MM.1S (cell line): Measurements from ENCODE around the gene GFI1.
A peak's percentile ranks its signal among the peaks of the same experiment; 100 is the strongest.

Experiments
- DNase-seq: peaks from one replicate; pipeline ENCODE4 v3.0.0-alpha.2; 2015
- H2AFZ ChIP-seq: fragments of 300-600 bp; sonication (generic); 2 replicates; pipeline ENCODE4 v1.6.0; 2016; ENCODE audit warnings: antibody characterized with exemption, low read length
- H3F3A ChIP-seq: fragments of 300-600 bp; sonication (generic); 2 replicates; pipeline ENCODE4 v1.6.1; 2016; ENCODE audit warnings: mild to moderate bottlenecking, antibody characterized with exemption, low read length, moderate library complexity, mixed read lengths; ENCODE audit not compliant: insufficient read depth
- H3K27ac ChIP-seq: fragments of 300-600 bp; sonication (generic); 2 replicates; pipeline ENCODE4 v1.5.1; 2016; ENCODE audit warnings: mild to moderate bottlenecking, low read length
- H3K27me3 ChIP-seq: fragments of 300-600 bp; sonication (generic); replicated peaks from 2 replicates; pipeline ENCODE4 v1.6.0; 2016; ENCODE audit warnings: low read length; ENCODE audit not compliant: insufficient read depth
- H3K36me3 ChIP-seq: fragments of 300-600 bp; sonication (generic); replicated peaks from 2 replicates; pipeline ENCODE4 v1.6.1; 2016; ENCODE audit warnings: mild to moderate bottlenecking, low read length, mixed read lengths; ENCODE audit not compliant: insufficient read depth
- H3K4me1 ChIP-seq: fragments of 300-600 bp; sonication (generic); 2 replicates; pipeline ENCODE4 v1.6.1; 2016; ENCODE audit warnings: low read length, mixed read lengths
- H3K4me2 ChIP-seq: fragments of 300-600 bp; sonication (generic); 2 replicates; pipeline ENCODE4 v1.6.0; 2016; ENCODE audit warnings: low read depth, low read length
- H3K4me3 ChIP-seq: fragments of 300-600 bp; sonication (generic); 2 replicates; pipeline ENCODE4 v1.5.1; 2016; ENCODE audit warnings: low read length, mixed read lengths
- H3K79me2 ChIP-seq: fragments of 300-600 bp; sonication (generic); 2 replicates; pipeline ENCODE4 v1.6.1; 2016; ENCODE audit warnings: mixed run types, low read length, mixed read lengths
- H3K9ac ChIP-seq: fragments of 300-600 bp; sonication (generic); 2 replicates; pipeline ENCODE4 v1.6.1; 2016; ENCODE audit warnings: low read length, mixed read lengths
- H3K9me2 ChIP-seq: fragments of 300-600 bp; sonication (generic); replicated peaks from 2 replicates; pipeline ENCODE4 v1.6.1; 2016; ENCODE audit warnings: mild to moderate bottlenecking, low read length, mixed read lengths; ENCODE audit not compliant: insufficient read depth
- H3K9me3 ChIP-seq: fragments of 300-600 bp; sonication (generic); replicated peaks from 2 replicates; pipeline ENCODE4 v1.6.1; 2016; ENCODE audit warnings: mild to moderate bottlenecking, low read length, mixed read lengths; ENCODE audit not compliant: insufficient read depth
- H4K20me1 ChIP-seq: fragments of 300-600 bp; sonication (generic); 2 replicates; pipeline ENCODE4 v1.6.1; 2016; ENCODE audit warnings: mild to moderate bottlenecking, low read length, moderate library complexity, mixed read lengths; ENCODE audit not compliant: insufficient read depth
- EZH2 ChIP-seq: fragments of 300-600 bp; sonication (generic); optimal IDR thresholded peaks from 2 replicates; pipeline ENCODE3; 2017; ENCODE audit warnings: low read depth, mild to moderate bottlenecking, antibody characterized with exemption, low read length, mixed read lengths
- EZH2phosphoT487 ChIP-seq: fragments of 300-600 bp; sonication (generic); IDR thresholded peaks from 2 replicates; pipeline ENCODE4 v1.6.1; 2018; ENCODE audit warnings: antibody characterized with exemption, low read length
- TF ChIP-seq, protein P1 (sequence below): fragments of 300-600 bp; sonication (generic); IDR thresholded peaks from 2 replicates; pipeline ENCODE4 v1.5.1; 2016; ENCODE audit warnings: antibody characterized with exemption, low read length, mixed read lengths

Gene GFI1

DNA sequence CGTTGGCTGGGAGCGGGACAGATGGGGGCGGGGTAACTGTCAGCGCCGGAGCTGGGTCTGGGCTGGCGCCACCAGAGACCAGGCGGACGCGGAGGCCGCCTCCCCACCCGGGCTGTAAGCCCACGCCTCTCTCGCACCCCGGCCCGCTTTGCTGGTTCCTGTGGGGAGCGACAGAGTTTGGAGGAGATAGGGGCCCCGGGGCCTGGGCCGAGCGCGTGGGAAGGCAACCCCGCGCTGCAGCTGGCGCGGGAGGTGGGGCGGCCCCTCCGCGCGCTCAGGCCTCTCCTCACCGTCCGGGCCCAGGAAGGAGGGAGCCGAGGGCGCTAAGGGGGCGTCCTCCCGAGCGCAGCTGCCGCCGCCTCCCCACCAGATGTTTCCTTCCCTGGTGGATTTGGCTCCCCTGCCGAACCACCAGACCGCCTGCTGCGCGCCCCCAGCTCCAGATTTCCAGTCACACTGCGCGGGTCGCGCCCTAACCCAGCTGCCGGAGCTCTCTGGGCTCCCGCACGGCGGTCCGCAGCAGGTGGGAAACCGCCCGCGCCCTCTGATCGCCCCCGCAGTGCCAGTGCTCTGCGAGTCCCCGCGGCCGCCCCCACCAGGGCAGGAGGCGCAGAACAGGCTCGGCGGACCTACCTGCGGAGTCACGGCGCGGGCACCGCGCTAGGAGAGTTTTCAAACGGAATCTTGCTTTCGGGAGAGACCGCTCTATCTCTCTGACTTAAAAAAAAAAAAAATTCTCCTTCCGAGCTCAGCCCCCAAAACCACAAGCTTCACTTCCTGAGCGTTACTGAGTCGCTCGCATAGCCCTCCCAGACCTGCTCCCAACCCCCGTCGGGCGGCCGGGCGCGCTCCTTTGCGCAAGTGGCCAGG is 1.1 kb downstream of the GFI1 start:
- DNase-seq = peak; percentile 96
- Histone ChIP-seq H3K9me2 (no peaks in the 10 kb centered on the region), H2AFZ (peak overlapping the region; percentile 94), H3K4me3 (peak overlapping the region; percentile 92), H3K4me1 (0 out of 2 replicates have a peak, but pooled peaks cover 10% of the 10 kb centered on the region), H3K79me2 (peaks cover 27% of the 10 kb centered on the region), H3K36me3 (no peaks in the 10 kb centered on the region), H3K27me3 (no peaks in the 10 kb centered on the region), H4K20me1 (no peaks in the 10 kb centered on the region), H3K27ac (peak overlapping the region; percentile 99), H3K9me3 (no peaks in the 10 kb centered on the region), H3F3A (peaks cover 41% of the 10 kb centered on the region), H3K4me2 (peak overlapping the region; percentile 83), H3K9ac (peak overlapping the region; percentile 96)
- TF ChIP-seq EZH2 (no peak), EZH2phosphoT487 (no peak)
- TF ChIP-seq, protein P1, sequence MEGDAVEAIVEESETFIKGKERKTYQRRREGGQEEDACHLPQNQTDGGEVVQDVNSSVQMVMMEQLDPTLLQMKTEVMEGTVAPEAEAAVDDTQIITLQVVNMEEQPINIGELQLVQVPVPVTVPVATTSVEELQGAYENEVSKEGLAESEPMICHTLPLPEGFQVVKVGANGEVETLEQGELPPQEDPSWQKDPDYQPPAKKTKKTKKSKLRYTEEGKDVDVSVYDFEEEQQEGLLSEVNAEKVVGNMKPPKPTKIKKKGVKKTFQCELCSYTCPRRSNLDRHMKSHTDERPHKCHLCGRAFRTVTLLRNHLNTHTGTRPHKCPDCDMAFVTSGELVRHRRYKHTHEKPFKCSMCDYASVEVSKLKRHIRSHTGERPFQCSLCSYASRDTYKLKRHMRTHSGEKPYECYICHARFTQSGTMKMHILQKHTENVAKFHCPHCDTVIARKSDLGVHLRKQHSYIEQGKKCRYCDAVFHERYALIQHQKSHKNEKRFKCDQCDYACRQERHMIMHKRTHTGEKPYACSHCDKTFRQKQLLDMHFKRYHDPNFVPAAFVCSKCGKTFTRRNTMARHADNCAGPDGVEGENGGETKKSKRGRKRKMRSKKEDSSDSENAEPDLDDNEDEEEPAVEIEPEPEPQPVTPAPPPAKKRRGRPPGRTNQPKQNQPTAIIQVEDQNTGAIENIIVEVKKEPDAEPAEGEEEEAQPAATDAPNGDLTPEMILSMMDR = peak; percentile 66

DNA sequence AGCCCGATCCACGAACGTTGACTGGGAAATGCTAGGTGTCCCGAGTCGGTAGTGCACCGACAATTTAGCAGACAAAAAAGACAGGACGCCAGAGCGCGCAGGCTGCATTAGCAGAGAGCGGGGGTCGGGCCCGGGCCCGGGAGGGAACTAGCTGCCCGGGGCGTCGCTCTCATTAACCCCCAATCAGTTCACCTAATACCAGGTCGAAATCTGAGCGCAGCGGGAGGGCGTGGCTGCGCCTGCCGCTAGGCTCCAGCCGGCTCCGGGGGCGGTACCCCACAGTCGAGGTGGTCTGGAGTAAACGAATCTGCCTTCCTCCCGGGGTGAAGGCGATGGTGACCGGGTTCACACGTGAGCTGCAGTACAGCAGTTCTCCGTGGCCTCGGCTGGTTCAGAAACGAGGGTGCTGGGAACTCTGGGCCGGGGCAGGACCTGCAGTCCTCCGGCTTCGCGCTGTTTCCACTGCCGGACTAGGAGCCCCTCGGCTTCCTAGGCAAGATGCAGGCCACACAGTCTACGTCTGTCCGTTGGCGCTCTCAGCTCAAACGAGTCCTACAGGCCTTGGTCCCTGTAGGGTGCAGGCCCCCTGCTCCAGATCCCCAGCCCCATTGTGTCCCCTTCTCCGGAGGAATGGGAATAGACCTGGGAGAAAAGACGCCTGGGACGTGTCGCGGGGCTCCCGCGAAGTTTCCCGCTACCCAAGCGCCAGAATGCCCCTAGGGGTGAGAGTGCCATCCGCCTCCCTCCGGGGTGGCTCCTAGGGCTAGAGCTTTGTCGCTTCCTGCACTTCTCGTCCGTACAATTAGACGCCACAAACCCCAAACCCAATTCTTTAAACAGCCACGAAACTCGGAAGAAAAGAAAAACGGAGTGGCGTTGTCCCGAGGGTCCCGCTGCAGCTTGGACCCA is 2.0 kb downstream of the GFI1 start:
- Histone ChIP-seq H2AFZ (peak overlapping the region; percentile 94), H3K4me2 (peak overlapping the region; percentile 83), H3K9me2 (no peaks in the 10 kb centered on the region), H3K27ac (peak overlapping the region; percentile 99), H3F3A (peaks cover 41% of the 10 kb centered on the region), H3K9me3 (no peaks in the 10 kb centered on the region), H3K36me3 (no peaks in the 10 kb centered on the region), H4K20me1 (no peaks in the 10 kb centered on the region), H3K27me3 (no peaks in the 10 kb centered on the region), H3K4me3 (peak overlapping the region; percentile 92), H3K79me2 (peaks cover 27% of the 10 kb centered on the region), H3K9ac (peak overlapping the region; percentile 96), H3K4me1 (0 out of 2 replicates have a peak, but pooled peaks cover 10% of the 10 kb centered on the region)
- DNase-seq = peak; percentile 77
- TF ChIP-seq EZH2 = no peak
- TF ChIP-seq, protein P1 = peak; percentile 38
- TF ChIP-seq EZH2phosphoT487 = no peak

DNA sequence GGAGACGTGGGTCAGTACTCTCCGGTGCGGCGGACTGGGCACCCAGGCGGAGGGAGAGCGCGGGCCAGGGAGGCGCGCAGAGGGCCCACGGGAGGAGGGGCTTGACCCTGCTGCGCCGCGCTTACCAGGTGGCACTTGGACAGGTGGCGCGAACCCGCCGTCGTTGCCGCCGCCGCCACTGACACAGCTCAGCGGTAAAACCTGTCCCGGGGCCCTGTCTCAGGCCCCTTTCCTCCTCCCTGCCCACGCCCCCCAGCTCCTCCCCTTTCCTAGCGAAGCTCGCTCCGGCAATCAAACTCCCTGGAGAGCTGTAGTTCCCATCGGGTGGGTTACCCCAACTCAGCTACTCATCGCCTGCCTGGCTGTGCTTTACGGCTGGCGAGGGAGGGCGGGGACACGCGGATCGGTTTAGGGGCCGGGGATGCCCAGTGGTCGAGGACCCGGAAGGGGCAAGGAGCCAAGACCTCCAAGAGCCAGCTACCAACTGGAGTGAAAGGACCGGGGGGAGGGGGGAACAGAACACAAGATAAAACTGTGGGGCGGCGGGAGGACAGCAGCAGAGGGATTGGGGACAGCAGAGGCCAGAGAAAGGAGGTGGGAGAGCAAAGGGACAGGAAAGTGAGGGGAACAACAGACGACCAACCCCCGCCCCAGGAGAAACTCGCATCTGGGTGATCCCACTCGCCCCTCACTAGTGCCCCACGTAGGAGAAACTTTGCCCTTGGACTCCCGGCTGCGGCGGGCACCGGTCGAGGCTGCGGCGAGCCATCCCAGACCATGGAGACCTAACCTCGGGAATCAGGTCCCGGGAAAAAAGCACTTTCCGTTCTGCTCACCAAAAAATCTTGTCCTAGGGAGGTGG is 2.9 kb downstream of the GFI1 start:
- H3K4me1 ChIP-seq = 0 out of 2 replicates have a peak, but pooled peaks cover 10% of the 10 kb centered on the region
- peak overlapping the region; percentile 92 for H3K4me3 ChIP-seq
- H3K9me2 ChIP-seq = no peaks in the 10 kb centered on the region
- peaks cover 41% of the 10 kb centered on the region for H3F3A ChIP-seq
- DNase-seq = peak; percentile 78
- H4K20me1 ChIP-seq = no peaks in the 10 kb centered on the region
- peak overlapping the region; percentile 99; the same call in 1 of the 2 replicates for H3K27ac ChIP-seq
- peaks cover 27% of the 10 kb centered on the region for H3K79me2 ChIP-seq
- peak overlapping the region; percentile 83 for H3K4me2 ChIP-seq
- H3K9ac ChIP-seq = peak overlapping the region; percentile 96
- H3K27me3 ChIP-seq = no peaks in the 10 kb centered on the region
- TF ChIP-seq EZH2 = no peak
- TF ChIP-seq, protein P1 = no peak
- no peak for TF ChIP-seq EZH2phosphoT487
- H2AFZ ChIP-seq = peak overlapping the region; percentile 94
- no peaks in the 10 kb centered on the region for H3K9me3 ChIP-seq
- no peaks in the 10 kb centered on the region for H3K36me3 ChIP-seq
